HG03159 (cell line): Measurements from ENCODE around the gene HAL.
A peak's percentile ranks its signal among the peaks of the same experiment; 100 is the strongest.

Source experiments
- ATAC-seq: cut with Tn5 transposase; IDR thresholded peaks from one replicate; pipeline ENCODE4 v1.9.1; 2021; ENCODE audit warnings: mild to moderate bottlenecking, moderate library complexity; ENCODE audit not compliant: unreplicated experiment

The HAL gene

GRCh38 chr12:96014943-96015599, 18.9 kb upstream of the HAL start:
- ATAC-seq, result no peak

- no peak for ATAC-seq
Measured at GRCh38 chr12:96007729-96008128, 11.6 kb upstream of the HAL start.

GRCh38 chr12:96006727-96007126, 10.6 kb upstream of the HAL start:
- ATAC-seq, result no peak

GRCh38 chr12:96000858-96001257, 4.7 kb upstream of the HAL start:
- no peak for ATAC-seq

- no peak for ATAC-seq
Measured at GRCh38 chr12:95999484-95999883, 3.3 kb upstream of the HAL start.

- ATAC-seq, result peak; percentile 99
Measured at GRCh38 chr12:95998611-95999286, 2.6 kb upstream of the HAL start.

- ATAC-seq, result no peak
Measured at GRCh38 chr12:95997911-95998510, 1.9 kb upstream of the HAL start.

- ATAC-seq, result no peak
Measured at GRCh38 chr12:95997276-95997675, 1.1 kb upstream of the HAL start.

GRCh38 chr12:95995238-95996031, 709 bp downstream of the HAL start:
- no peak for ATAC-seq

- no peak for ATAC-seq
Measured at GRCh38 chr12:95994476-95994875, 1.7 kb downstream of the HAL start.

GRCh38 chr12:95993907-95994306, 2.2 kb downstream of the HAL start:
- no peak for ATAC-seq

- ATAC-seq, result no peak
Measured at GRCh38 chr12:95990136-95990535, 6.0 kb downstream of the HAL start.

- ATAC-seq, result no peak
Measured at GRCh38 chr12:95989504-95990123, 6.5 kb downstream of the HAL start.

GRCh38 chr12:95988506-95989275, 7.5 kb downstream of the HAL start:
- ATAC-seq, result no peak

- ATAC-seq, result no peak
Measured at GRCh38 chr12:95986635-95987570, 9.2 kb downstream of the HAL start.

- ATAC-seq, result no peak
Measured at GRCh38 chr12:95984682-95985081, 11.5 kb downstream of the HAL start.

GRCh38 chr12:95982602-95983001, 13.5 kb downstream of the HAL start:
- no peak for ATAC-seq

- no peak for ATAC-seq
Measured at GRCh38 chr12:95980437-95980836, 15.7 kb downstream of the HAL start.

- ATAC-seq, result no peak
Measured at GRCh38 chr12:95978774-95979173, 17.4 kb downstream of the HAL start.
